Measurements from ENCODE around the gene TUBB3. TPM values are rescaled to one million over a fixed set of nuclear protein-coding genes. Genes with fewer than 3 reads are reported as not detected.
"Not testable (repeated sequence)": the region's sequence is repeated elsewhere in the genome, so short reads cannot be mapped to it uniquely, and the experiment has no call there.

Gene TUBB3
- total RNA-seq, 1 donor from 2014 or later: 2.1 TPM

DNA sequence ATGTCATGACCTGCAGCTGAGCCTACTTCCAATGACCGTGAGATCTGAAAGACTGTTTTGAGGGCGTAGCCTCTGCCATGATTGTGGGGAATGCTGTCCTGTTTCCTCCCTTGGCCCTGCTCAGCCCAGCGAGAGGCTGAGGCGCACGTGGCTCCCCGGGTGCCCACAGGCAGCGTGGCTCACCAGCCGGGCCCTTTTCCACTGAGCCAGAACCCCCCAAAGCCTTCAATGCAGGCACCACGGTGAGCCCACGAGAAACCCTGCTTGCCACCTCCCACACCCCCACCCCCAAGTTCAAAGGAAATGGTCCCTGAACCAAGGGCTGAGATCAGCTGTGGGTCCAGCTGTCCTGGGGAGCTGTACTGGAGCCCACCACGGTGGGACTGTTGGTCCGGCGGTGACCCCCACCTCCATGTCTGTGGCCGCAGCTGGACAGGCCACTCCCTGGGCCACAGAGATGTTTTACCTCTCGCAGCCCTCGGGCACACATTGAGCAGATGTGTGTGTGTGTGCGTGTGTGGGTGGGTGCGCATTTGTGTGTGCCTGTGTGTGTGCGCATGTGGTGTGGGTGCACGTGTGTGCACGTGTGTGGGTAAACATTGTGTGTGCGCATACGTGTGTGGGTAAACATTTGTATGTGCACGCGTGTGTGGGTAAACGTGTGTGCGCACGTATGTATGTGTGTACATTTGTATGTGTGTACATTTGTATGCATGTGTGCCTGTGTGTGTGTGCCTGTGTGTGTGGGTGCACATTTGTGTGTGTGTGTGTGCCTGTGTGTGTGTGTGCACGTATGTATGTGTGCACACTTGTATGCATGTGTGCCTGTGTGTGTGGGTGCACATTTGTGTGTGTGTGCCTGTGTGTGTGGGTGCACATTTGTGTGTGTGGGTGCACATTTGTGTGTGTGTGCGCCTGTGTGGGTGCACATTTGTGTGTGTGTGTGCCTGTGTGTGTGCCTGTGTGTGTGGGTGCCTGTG is 9.4 kb upstream of the TUBB3 start:
- H3K4me3 ChIP-seq: no peak overlapping the region
- H3K27ac ChIP-seq (replicated peaks): no peak overlapping the region
- peaks cover 4% of the 10 kb centered on the region for H3K27me3 ChIP-seq (ENCODE audit: low read depth)
- peaks cover 32% of the 10 kb centered on the region for H3K4me1 ChIP-seq
- DNase-seq: no peak
- TF ChIP-seq, protein P1, sequence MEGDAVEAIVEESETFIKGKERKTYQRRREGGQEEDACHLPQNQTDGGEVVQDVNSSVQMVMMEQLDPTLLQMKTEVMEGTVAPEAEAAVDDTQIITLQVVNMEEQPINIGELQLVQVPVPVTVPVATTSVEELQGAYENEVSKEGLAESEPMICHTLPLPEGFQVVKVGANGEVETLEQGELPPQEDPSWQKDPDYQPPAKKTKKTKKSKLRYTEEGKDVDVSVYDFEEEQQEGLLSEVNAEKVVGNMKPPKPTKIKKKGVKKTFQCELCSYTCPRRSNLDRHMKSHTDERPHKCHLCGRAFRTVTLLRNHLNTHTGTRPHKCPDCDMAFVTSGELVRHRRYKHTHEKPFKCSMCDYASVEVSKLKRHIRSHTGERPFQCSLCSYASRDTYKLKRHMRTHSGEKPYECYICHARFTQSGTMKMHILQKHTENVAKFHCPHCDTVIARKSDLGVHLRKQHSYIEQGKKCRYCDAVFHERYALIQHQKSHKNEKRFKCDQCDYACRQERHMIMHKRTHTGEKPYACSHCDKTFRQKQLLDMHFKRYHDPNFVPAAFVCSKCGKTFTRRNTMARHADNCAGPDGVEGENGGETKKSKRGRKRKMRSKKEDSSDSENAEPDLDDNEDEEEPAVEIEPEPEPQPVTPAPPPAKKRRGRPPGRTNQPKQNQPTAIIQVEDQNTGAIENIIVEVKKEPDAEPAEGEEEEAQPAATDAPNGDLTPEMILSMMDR (IDR thresholded peaks at IDR 0.05; ENCODE audit: borderline replicate concordance): no peak
- intact Hi-C loops (cut with micrococcal nuclease): no loop called here
- peaks cover 34% of the 10 kb centered on the region for H3K36me3 ChIP-seq
- no peaks in the 10 kb centered on the region for H3K9me3 ChIP-seq (replicated peaks)

DNA sequence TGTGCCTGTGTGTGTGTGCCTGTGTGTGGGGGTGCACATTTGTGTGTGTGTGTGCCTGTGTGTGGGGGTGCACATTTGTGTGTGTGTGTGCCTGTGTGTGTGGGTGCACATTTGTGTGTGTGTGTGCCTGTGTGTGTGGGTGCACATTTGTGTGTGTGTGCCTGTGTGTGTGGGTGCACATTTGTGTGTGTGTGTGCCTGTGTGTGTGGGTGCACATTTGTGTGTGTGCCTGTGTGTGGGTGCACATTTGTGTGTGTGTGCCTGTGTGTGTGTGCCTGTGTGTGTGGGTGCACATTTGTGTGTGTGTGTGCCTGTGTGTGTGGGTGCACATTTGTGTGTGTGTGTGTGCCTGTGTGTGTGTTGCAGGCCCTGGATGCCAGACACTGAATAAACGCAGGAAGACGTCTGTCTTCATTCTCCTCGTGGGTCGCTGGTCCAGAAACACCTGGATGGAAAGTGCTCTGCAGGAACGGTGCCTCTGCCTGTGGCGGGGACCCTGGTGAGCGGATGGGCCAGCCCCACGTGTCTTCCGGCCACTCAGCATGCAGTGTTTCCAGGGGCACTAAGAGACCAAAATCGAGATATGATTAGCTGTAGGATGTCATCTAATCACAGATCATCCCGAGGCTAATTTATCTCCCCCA is 8.4 kb upstream of the TUBB3 start:
- H3K9me3 ChIP-seq (replicated peaks); H3K27ac ChIP-seq (replicated peaks); intact Hi-C loops (cut with micrococcal nuclease); DNase-seq; H3K4me3 ChIP-seq; H3K27me3 ChIP-seq (ENCODE audit: low read depth): not testable (repeated sequence)
- peaks cover 37% of the 10 kb centered on the region for H3K4me1 ChIP-seq
- peaks cover 29% of the 10 kb centered on the region for H3K36me3 ChIP-seq

DNA sequence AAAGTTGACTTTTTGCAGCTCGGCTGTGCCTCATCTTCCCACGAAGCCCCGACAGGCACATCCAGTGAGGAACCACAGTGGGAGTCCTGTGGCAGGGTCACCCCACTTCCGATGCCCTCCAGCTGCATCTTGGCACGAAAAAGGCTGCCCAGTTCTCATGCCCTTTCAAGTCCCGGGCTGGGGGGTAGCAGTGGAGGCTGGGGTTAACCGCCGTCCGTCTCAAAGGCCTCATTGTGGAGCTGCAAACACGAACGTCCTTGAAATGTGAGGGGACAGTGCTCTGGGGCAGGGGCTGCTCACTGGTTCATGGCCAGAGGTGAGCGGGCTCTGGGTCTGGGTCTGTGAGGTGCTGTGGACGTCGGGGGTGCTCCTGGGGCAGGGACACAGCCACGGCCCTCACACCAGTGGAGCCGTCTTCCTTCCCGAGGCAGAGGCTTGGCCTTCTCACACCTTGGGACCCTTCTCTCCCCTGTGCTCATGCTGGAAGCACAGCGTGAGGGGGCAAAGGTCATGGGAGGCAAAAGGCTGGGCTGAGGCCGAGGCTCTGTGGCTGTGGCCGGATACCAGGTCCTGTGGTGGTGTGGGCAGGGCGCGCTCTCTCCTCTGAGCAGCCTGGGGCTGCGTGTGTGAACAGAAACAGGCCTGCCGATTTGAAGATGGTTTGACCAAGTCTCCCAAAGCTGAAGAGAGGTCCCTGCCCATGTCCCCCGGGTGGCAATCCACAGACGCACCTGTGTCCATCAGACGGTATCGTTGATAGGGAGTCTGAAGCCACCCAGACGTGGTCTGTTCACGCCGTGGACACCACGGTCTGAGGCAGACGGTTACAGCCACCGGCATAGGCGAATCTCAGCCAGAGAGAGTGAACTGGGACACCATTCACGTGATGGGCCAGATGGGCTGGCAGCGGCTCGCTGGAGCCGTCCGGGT is 7.6 kb upstream of the TUBB3 start:
- intact Hi-C loops (cut with micrococcal nuclease): no loop called here
- H3K9me3 ChIP-seq (replicated peaks): no peaks in the 10 kb centered on the region
- TF ChIP-seq, protein P1 (IDR thresholded peaks at IDR 0.05; ENCODE audit: borderline replicate concordance): no peak
- no peak overlapping the region for H3K4me3 ChIP-seq
- no peak overlapping the region for H3K27ac ChIP-seq (replicated peaks)
- no peak for DNase-seq
- H3K27me3 ChIP-seq (ENCODE audit: low read depth): peaks cover 4% of the 10 kb centered on the region
- peaks cover 29% of the 10 kb centered on the region for H3K4me1 ChIP-seq
- peaks cover 26% of the 10 kb centered on the region for H3K36me3 ChIP-seq

DNA sequence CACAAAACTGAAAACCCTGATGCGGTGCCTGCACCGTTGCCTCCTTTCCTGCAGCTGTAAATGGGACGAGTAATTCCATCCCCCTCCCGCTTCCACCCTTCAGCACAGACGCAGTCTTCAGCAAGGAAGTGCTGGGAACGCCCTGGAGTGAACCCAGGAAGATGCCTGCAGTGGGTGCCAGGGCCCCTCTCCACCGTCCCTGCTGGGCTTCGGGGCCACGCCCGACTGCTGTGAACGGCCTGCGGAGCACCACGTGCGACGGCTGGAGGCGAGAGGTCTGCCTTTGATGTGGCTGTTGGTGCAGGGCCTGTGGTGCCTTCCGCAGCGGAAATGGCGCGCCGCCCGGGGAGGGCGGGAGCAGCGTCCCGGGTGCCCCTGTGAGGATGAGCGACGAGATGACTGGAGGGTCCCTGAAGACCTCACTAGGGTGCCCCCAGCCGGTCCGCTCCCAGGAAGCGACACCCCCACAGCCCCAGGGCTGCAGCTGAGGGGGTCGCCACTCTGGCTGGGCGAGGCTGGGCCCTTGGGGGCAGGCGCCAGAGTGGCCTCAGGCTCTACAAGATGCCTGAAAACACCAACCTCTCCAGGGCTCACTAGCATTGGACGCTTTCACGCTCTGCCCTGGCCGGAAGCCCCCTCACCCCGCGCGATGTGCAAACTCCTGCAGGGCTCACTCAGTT is 5.2 kb upstream of the TUBB3 start:
- H3K4me3 ChIP-seq: peak overlapping the region; percentile 57
- H3K36me3 ChIP-seq: peaks cover 5% of the 10 kb centered on the region
- H3K27ac ChIP-seq (replicated peaks): peak overlapping the region; percentile 70
- peaks cover 50% of the 10 kb centered on the region for H3K4me1 ChIP-seq
- intact Hi-C loops (cut with micrococcal nuclease): no loop called here
- DNase-seq: peak; percentile 85
- H3K9me3 ChIP-seq (replicated peaks): no peaks in the 10 kb centered on the region
- H3K27me3 ChIP-seq (ENCODE audit: low read depth): peaks cover 20% of the 10 kb centered on the region
- TF ChIP-seq, protein P1 (IDR thresholded peaks at IDR 0.05; ENCODE audit: borderline replicate concordance): no peak

DNA sequence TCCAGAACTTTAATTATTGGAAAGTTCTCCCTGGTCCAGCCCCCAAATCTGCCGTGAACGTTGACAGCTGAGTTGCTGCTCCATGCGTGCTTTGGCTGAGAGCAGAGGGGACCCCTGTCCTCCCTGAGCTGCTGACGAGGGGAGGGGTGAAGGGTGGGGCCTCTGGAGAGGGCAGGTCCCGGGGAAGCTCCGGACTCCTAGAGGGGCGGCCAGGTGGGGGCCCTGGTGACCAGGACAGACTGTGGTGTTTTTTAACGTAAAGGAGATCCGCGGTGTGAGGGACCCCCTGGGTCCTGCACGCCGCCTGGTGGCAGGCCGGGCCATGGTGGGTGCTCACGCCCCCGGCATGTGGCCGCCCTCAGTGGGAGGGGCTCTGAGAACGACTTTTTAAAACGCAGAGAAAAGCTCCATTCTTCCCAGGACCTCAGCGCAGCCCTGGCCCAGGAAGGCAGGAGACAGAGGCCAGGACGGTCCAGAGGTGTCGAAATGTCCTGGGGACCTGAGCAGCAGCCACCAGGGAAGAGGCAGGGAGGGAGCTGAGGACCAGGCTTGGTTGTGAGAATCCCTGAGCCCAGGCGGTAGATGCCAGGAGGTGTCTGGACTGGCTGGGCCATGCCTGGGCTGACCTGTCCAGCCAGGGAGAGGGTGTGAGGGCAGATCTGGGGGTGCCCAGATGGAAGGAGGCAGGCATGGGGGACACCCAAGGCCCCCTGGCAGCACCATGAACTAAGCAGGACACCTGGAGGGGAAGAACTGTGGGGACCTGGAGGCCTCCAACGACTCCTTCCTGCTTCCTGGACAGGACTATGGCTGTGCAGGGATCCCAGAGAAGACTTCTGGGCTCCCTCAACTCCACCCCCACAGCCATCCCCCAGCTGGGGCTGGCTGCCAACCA is 4.4 kb upstream of the TUBB3 start, which contains the start of gene MC1R:
MC1R (plus strand) TSS at position 410 of the 895 bp plus-strand sequence; CDS start at position 807, 397 bp downstream.
- H3K4me1 ChIP-seq: peaks cover 56% of the 10 kb centered on the region
- no peaks in the 10 kb centered on the region for H3K36me3 ChIP-seq
- no peak for DNase-seq
- no peaks in the 10 kb centered on the region for H3K9me3 ChIP-seq (replicated peaks)
- H3K27ac ChIP-seq (replicated peaks): peak within 1 kb of the TSS; percentile 70
- TF ChIP-seq, protein P1 (IDR thresholded peaks at IDR 0.05; ENCODE audit: borderline replicate concordance): peak; percentile 54
- H3K27me3 ChIP-seq (ENCODE audit: low read depth): peaks cover 28% of the 10 kb centered on the region
- intact Hi-C loops (cut with micrococcal nuclease): no loop called here
- peak within 1 kb of the TSS; percentile 57 for H3K4me3 ChIP-seq
